GM21825 (cell line): ENCODE measurements around the gene LMNTD1.
"Not testable (repeated sequence)": the region's sequence is repeated elsewhere in the genome, so short reads cannot be mapped to it uniquely, and the experiment has no call there.

Experiments
- ATAC-seq: cut with Tn5 transposase; IDR thresholded peaks from one replicate; pipeline ENCODE4 v1.9.1; 2021; ENCODE audit warnings: mild to moderate bottlenecking, moderate library complexity; ENCODE audit not compliant: unreplicated experiment

Gene LMNTD1

DNA sequence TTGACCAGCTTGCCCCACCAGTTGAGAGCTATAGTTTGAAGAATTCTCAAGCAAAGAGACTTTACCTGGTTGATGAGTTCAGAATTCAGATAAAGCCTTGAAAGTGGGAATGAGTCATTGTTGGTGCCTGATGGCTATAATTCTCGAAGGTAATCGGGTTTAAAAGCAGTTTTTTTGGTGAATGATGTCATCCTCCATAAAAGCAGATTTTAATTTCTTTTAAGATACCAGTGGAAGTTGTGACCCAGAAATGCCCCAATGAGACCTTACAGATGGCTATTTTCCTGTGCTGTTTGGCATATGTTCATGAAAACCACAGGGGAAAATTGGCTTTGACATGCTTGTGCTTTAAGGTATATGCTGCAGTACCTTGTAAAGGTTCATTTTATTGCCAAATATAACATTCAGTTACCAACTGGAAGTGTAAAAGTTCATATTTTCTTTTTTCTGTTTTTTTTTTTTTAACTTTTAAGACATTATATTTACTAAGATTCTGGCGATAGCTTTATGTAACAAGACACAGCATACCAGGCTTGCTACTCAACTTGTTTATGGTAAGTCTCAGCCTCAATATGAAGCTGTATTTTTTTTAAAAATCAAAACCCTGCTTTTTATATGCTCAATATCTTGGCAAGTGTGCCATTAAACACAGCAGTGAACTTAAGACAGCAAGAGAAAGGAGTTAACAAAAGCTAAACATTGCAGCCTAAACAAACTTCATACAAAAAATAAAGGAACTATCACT lies 119.3 kb downstream of the LMNTD1 start:
- ATAC-seq, result no peak

DNA sequence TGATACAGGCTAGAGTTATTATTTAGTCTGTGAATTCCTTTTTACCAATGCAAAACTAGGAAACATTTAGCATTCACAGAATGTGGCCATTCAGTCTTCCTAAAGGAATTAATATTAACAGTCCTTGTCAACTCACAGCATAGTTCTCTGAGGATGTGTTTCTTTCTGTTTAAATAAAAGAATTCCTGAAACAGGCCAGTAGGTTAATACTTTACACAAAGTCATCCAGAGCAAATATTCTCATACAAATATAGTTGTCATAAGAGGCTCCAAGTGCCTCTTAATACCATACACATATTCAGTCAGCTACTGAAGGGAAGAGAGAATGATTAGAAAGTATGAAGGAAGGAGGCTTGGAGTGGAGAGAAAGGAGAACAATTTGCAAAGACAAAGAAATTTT lies 120.1 kb downstream of the LMNTD1 start:
- no peak for ATAC-seq

DNA sequence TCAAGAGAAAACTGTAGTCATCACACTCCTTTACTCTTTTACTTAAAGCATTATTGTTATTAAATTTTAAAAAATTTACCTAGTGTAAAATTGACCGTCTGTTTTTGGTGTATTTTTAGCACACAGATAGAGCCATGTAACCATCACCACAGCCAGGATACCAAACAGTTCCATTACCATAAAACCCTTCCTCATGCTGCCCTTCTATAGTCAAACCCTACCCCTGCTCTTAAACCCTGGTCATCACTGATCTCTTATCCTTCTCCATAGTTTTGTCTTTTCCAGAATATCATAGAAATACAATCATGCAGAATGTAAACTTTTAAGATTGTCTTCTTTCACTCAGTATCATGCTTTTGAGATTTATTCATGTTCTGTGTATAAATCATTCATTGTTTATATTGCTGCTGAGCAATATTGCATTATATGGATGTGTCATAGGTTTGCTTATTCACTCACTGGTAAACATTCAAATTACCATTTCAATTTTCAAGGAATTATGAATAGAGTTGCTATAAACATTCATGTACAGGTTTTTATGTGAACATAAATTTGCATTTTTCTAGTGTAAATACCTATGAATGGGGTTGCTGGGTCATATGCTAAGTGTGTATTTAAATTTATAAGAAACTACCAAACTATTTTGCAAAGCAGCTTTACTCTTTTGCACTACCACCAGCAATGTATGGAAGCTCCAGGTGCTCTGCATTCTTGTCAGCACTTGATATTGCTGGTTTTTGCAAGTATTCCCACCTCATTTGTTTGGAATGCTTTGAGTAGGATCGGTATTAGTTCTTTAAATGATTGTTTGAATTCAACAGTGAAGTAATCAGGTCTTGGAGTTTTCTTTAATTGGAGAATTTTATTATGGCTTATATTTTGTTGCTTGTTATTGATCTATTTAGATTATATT lies 125.5 kb downstream of the LMNTD1 start:
- no peak for ATAC-seq

DNA sequence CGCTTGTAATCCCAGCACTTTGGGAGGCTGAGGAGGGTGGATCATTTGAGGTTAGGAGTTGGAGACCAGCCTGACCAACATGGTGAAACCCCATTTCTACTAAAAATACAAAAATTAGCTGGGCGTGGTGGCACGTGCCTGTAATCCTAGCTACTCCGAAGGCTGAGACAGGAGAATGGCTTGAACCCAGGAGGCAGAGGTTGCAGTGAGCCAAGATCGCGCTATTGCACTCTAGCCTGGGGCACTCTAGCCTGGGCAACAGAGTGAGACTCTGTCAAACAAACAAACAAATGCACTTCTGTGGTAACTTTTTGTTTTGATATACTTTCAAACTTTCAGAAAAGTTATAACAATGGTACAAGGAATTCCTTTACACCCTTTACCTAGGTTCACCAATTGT lies 126.3 kb downstream of the LMNTD1 start:
- ATAC-seq, result not testable (repeated sequence)
